ENCODE results near the gene PIWIL1. TPM values are rescaled to one million over a fixed set of nuclear protein-coding genes. Genes with fewer than 3 reads are reported as not detected.

Gene PIWIL1
- total and polyA plus RNA-seq, 2 of the 4 experiments (the other 2 are of a cell fraction) = not detected

GRCh38 chr12:130300090-130300489 lies 37.6 kb upstream of the PIWIL1 start:
- H4K91ac ChIP-seq (ENCODE audit: insufficient read depth, low read depth, low read length) = no peak overlapping the region
- H3K9me3 ChIP-seq (ENCODE audit: control insufficient read depth, insufficient read depth, low read length) = peaks cover 37% of the 10 kb centered on the region

More at GRCh38 chr12:130300090-130300489, 37.6 kb upstream of the PIWIL1 start:
- Histone ChIP-seq H3K27ac (ENCODE audit: insufficient read depth, low read length) (no peak overlapping the region), H2AFZ (replicated peaks; ENCODE audit: low read length, poor library complexity) (no peak overlapping the region), H3K79me1 (ENCODE audit: low read depth in 1 of 2, low read length in 2 of 2) (no peaks in the 10 kb centered on the region), H4K20me1 (ENCODE audit: insufficient read depth, low read length) (no peaks in the 10 kb centered on the region), H3K23ac (ENCODE audit: low read depth, low read length) (no peak overlapping the region), H3K36me3 (ENCODE audit: control insufficient read depth, insufficient read depth, low read length) (no peaks in the 10 kb centered on the region), H3K4me3 (ENCODE audit: insufficient read depth, low read depth, low read length) (no peak overlapping the region), H3K14ac (replicated peaks; ENCODE audit: low read depth, low read length) (no peak overlapping the region), H3K4ac (ENCODE audit: low read depth, low read length) (no peak overlapping the region), H3K27me3 (ENCODE audit: control insufficient read depth, insufficient read depth, low read length) (no peaks in the 10 kb centered on the region), H2BK15ac (ENCODE audit: low read depth, low read length) (no peak overlapping the region), H3K56ac (ENCODE audit: extremely low read depth, insufficient read depth, low read length) (no peak overlapping the region), H4K8ac (ENCODE audit: low read depth in 2 of 2, low read length in 2 of 2) (no peak overlapping the region), H2BK20ac (ENCODE audit: low read depth, low read length) (no peak overlapping the region), H4K5ac (ENCODE audit: low read depth, low read length) (no peak overlapping the region), H3K9me1 (ENCODE audit: insufficient read depth, low read length) (no peaks in the 10 kb centered on the region), H3K4me1 (ENCODE audit: control insufficient read depth, insufficient read depth, low read length) (no peaks in the 10 kb centered on the region), H3K9ac (ENCODE audit: low read depth, low read length) (no peak overlapping the region), H2AK5ac (ENCODE audit: low read depth, low read length) (no peak overlapping the region), H3K4me2 (ENCODE audit: low read depth, low read length) (no peak overlapping the region), H2BK5ac (ENCODE audit: low read depth, low read length, poor library complexity, severe bottlenecking) (peak overlapping the region; percentile 24), H2AK9ac (replicated peaks; ENCODE audit: low read depth, low read length, poor library complexity) (no peak overlapping the region), H2BK120ac (ENCODE audit: low read depth, low read length) (no peak overlapping the region), H3K18ac (ENCODE audit: low read depth, low read length) (no peak overlapping the region)
- DNase-seq (no peak), ATAC-seq (ENCODE audit: low read depth) (no peak)
- POLR2A ChIA-PET (ENCODE audit: unreplicated experiment) = no interaction called here
- intact Hi-C loops (cut with micrococcal nuclease) = no loop called here
- TF ChIP-seq CHD1 (IDR thresholded peaks at IDR 0.05; ENCODE audit: low read depth, low read length) (no peak), RFX5 (IDR thresholded peaks at IDR 0.05; ENCODE audit: low read depth, low read length) (no peak), USF2 (IDR thresholded peaks at IDR 0.05; ENCODE audit: low read depth, low read length) (no peak), ELK1 (IDR thresholded peaks at IDR 0.05; ENCODE audit: borderline replicate concordance, low read depth, low read length) (no peak), SMC3 (IDR thresholded peaks at IDR 0.05; ENCODE audit: low read depth, low read length) (no peak), MAFK (IDR thresholded peaks at IDR 0.05; ENCODE audit: low read depth, low read length) (no peak), CTCF (conservative IDR thresholded peaks at IDR 0.05; ENCODE audit: low read depth, low read length) (no peak), RAD21 (IDR thresholded peaks at IDR 0.05; ENCODE audit: low read length) (no peak), POLR2A (IDR thresholded peaks at IDR 0.05; ENCODE audit: low read depth, low read length) (no peak), FOS (IDR thresholded peaks at IDR 0.05; ENCODE audit: low read depth, low read length) (no peak), NFE2L2 (IDR thresholded peaks at IDR 0.05; ENCODE audit: low read depth, low read length) (no peak), BHLHE40 (IDR thresholded peaks at IDR 0.05; ENCODE audit: low read depth, low read length) (no peak), RCOR1 (IDR thresholded peaks at IDR 0.05; ENCODE audit: insufficient replicate concordance, low read length) (no peak), MXI1 (IDR thresholded peaks at IDR 0.05; ENCODE audit: borderline replicate concordance, low read depth, low read length) (no peak)
- CTCF ChIA-PET = no interaction called here
- in situ Hi-C loops (cut with MboI; ENCODE audit: low sequenced_read_pairs) = no loop called here
- dilution Hi-C loops (cut with HindIII; ENCODE audit: low sequenced_read_pairs, unreplicated experiment) = no loop called here
- WGBS, 2 experiments (ENCODE audit: extremely low coverage in 2 of 2, insufficient read length in 1 of 2) = 57% methylated on average over 3 of the region's 4 CpGs; no CpG with 5 or more reads in 1 of the 2 experiments
- BruUV-seq (replicated peaks) = no TSS peak

All from IMR-90 (cell line).